OCI-LY3 (cell line): ENCODE measurements around the gene HIP1.

Experiments used
- H2AFZ ChIP-seq: fragments of 200-600, 300-600 bp; shearing (Covaris generic); 2 replicates; pipeline ENCODE4 v1.6.0; 2014; ENCODE audit warnings: antibody characterized with exemption, low read depth, low read length
- H3K27ac ChIP-seq: fragments of 200-600, 300-600 bp; sonication (generic); 2 replicates; pipeline ENCODE4 v1.5.1; 2014; ENCODE audit warnings: mild to moderate bottlenecking, low read length, moderate library complexity, mixed read lengths
- H3K27me3 ChIP-seq: fragments of 200-600, 300-600 bp; sonication (generic); 2 replicates; pipeline ENCODE4 v1.6.1; 2014; ENCODE audit warnings: low read depth, low read length, mixed read lengths
- H3K36me3 ChIP-seq: fragments of 200-600, 300-600 bp; sonication (generic); replicated peaks from 2 replicates; pipeline ENCODE3; 2014; ENCODE audit warnings: low read depth, low read length, mixed read lengths
- H3K4me1 ChIP-seq: fragments of 300-600, 200-600 bp; sonication (generic); 2 replicates; pipeline ENCODE4 v1.6.1; 2014; ENCODE audit warnings: low read length, mixed read lengths
- H3K4me2 ChIP-seq: fragments of 200-600, 300-600 bp; sonication (generic); 2 replicates; pipeline ENCODE4 v1.6.1; 2014; ENCODE audit warnings: low read length, mixed read lengths
- H3K4me3 ChIP-seq: fragments of 300-600, 200-600 bp; sonication (generic); 2 replicates; pipeline ENCODE4 v1.5.1; 2014; ENCODE audit warnings: antibody characterized with exemption, mild to moderate bottlenecking, low read length, moderate library complexity
- H3K79me2 ChIP-seq: fragments of 300-600, 200-600 bp; shearing (Covaris generic); 2 replicates; pipeline ENCODE4 v1.6.1; 2014; ENCODE audit warnings: mild to moderate bottlenecking, low read length, mixed read lengths
- H3K9ac ChIP-seq: fragments of 300-600, 200-600 bp; shearing (Covaris generic); 2 replicates; pipeline ENCODE4 v1.6.0; 2014; ENCODE audit warnings: mild to moderate bottlenecking, low read length, moderate library complexity
- H3K9me3 ChIP-seq: fragments of 200-600, 300-600 bp; shearing (Covaris generic); 2 replicates; pipeline ENCODE4 v1.6.1; 2014; ENCODE audit warnings: low read length, mixed read lengths; ENCODE audit not compliant: insufficient read depth
- H4K20me1 ChIP-seq: fragments of 200-600, 300-600 bp; sonication (generic); 2 replicates; pipeline ENCODE4 v1.6.1; 2016; ENCODE audit warnings: low read length, mixed read lengths; ENCODE audit not compliant: insufficient read depth
- EZH2phosphoT487 ChIP-seq: fragments of 200-600 bp; shearing (Covaris generic); IDR thresholded peaks from 2 replicates; pipeline ENCODE4 v1.6.1; 2018; ENCODE audit warnings: antibody characterized with exemption, mixed run types, low read depth
- TF ChIP-seq, protein P1 (sequence below): fragments of 200-600, 300-600 bp; sonication (generic); IDR thresholded peaks from 2 replicates; pipeline ENCODE4 v1.5.1; 2014; ENCODE audit warnings: antibody characterized with exemption, low read length, low read depth

HIP1 gene

DNA sequence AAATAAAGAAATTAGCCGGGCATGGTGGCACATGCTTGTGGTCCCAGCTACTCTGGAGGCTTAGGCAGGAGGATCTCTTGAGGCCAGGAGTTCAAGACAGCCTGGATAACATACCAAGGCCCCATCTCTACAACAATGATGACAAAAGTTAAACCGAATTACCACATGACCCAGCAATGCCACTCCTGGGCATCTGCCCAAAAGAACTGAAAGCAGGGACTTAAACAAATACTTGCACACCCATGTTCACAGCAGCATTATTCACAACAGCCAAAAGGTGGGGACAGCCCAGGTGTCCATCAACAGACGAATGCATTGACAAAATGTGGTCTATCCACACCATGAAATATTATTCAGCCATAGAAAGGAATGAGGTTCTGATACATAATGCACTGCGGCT, 83.9 kb downstream of the HIP1 start:
- Histone ChIP-seq H3K4me1 (no peaks in the 10 kb centered on the region), H3K27ac (no peak overlapping the region), H3K27me3 (no peaks in the 10 kb centered on the region), H3K36me3 (no peaks in the 10 kb centered on the region), H3K4me3 (no peak overlapping the region), H4K20me1 (no peaks in the 10 kb centered on the region), H3K4me2 (no peak overlapping the region), H3K79me2 (no peaks in the 10 kb centered on the region), H3K9ac (no peak overlapping the region), H2AFZ (no peak overlapping the region), H3K9me3 (no peaks in the 10 kb centered on the region)
- TF ChIP-seq, protein P1, sequence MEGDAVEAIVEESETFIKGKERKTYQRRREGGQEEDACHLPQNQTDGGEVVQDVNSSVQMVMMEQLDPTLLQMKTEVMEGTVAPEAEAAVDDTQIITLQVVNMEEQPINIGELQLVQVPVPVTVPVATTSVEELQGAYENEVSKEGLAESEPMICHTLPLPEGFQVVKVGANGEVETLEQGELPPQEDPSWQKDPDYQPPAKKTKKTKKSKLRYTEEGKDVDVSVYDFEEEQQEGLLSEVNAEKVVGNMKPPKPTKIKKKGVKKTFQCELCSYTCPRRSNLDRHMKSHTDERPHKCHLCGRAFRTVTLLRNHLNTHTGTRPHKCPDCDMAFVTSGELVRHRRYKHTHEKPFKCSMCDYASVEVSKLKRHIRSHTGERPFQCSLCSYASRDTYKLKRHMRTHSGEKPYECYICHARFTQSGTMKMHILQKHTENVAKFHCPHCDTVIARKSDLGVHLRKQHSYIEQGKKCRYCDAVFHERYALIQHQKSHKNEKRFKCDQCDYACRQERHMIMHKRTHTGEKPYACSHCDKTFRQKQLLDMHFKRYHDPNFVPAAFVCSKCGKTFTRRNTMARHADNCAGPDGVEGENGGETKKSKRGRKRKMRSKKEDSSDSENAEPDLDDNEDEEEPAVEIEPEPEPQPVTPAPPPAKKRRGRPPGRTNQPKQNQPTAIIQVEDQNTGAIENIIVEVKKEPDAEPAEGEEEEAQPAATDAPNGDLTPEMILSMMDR: no peak
- no peak for TF ChIP-seq EZH2phosphoT487

DNA sequence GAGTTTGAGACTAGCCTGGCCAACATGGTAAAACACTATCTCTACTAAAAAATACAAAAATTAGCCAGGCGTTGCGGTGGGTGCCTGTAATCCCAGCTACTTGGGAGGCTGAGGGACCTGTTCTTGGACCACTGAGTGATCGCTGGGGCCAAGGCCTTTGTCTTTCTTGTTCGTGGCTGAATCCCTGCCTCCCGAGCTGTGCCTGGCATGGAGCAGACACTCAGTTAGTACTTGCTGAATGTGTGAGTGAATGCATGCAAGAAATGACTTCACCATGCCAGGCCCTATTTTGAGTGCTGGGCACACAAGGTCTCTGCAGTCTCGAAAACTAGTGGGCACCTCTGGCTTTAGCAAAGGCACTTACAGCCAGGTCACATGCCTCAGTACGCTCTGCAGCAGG, 85.1 kb downstream of the HIP1 start:
- Histone ChIP-seq H2AFZ (no peak overlapping the region), H3K9ac (no peak overlapping the region), H3K36me3 (no peaks in the 10 kb centered on the region), H4K20me1 (no peaks in the 10 kb centered on the region), H3K27ac (no peak overlapping the region), H3K4me1 (no peaks in the 10 kb centered on the region), H3K27me3 (no peaks in the 10 kb centered on the region), H3K79me2 (no peaks in the 10 kb centered on the region), H3K4me3 (no peak overlapping the region), H3K9me3 (no peaks in the 10 kb centered on the region), H3K4me2 (no peak overlapping the region)
- TF ChIP-seq, protein P1: no peak
- TF ChIP-seq EZH2phosphoT487: no peak

DNA sequence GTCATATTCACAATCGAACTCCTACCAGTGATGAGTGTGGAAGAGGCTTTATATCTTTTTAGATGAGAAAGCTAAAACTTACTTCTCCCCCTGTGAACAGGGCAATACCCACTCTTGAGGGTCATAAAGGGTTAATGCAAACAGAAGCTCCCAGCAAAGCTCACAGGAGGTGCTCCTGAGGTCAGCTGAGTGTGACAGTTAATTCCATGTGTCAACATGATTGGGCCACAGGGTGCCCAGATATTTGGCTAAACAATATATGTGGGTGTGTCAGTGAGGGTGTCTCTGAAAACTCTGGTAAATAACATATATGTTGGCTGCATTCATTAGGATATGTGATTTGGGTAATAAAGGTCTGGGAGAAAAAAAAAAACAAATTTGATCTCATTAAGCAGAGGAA, 86.0 kb downstream of the HIP1 start:
- H3K4me2 ChIP-seq: no peak overlapping the region
- H3K4me1 ChIP-seq: no peaks in the 10 kb centered on the region
- H3K79me2 ChIP-seq: no peaks in the 10 kb centered on the region
- H3K9ac ChIP-seq: no peak overlapping the region
- H3K27me3 ChIP-seq: no peaks in the 10 kb centered on the region
- no peaks in the 10 kb centered on the region for H3K9me3 ChIP-seq
- no peak overlapping the region for H3K4me3 ChIP-seq
- TF ChIP-seq, protein P1: no peak
- no peak for TF ChIP-seq EZH2phosphoT487
- H4K20me1 ChIP-seq: no peaks in the 10 kb centered on the region
- no peak overlapping the region for H2AFZ ChIP-seq
- no peaks in the 10 kb centered on the region for H3K36me3 ChIP-seq
- no peak overlapping the region for H3K27ac ChIP-seq

DNA sequence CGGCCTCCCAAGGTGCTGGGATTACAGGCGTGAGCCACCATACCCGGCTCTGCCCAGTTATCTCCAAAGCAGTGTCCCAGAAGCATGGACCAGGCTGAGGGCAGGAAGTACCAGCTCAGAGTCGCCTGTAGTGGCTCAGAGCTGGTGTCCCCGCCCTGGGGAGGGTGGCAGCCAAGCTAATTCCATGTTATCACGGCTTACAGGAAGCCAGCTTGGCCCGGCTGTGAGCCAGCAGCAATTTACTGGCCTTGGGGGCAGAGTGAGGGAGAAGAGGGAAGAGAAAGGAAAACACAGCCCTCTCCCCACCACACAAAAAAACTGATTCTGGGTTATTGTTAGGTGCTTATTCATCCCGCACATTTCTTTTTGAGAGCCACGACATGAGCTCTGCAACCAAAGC, 88.1 kb downstream of the HIP1 start:
- H3K9me3 ChIP-seq: no peaks in the 10 kb centered on the region
- no peak overlapping the region for H3K4me2 ChIP-seq
- no peak overlapping the region for H3K27ac ChIP-seq
- no peak overlapping the region for H2AFZ ChIP-seq
- H4K20me1 ChIP-seq: no peaks in the 10 kb centered on the region
- H3K4me3 ChIP-seq: no peak overlapping the region
- no peaks in the 10 kb centered on the region for H3K79me2 ChIP-seq
- H3K9ac ChIP-seq: no peak overlapping the region
- no peak for TF ChIP-seq EZH2phosphoT487
- TF ChIP-seq, protein P1: no peak
- H3K4me1 ChIP-seq: no peaks in the 10 kb centered on the region
- no peaks in the 10 kb centered on the region for H3K27me3 ChIP-seq
- no peaks in the 10 kb centered on the region for H3K36me3 ChIP-seq
